NCI-H1105 treated with DMSO at 0.1 percent for 48 hours (cell line): ENCODE measurements around the gene TNPO3.
"Not testable (repeated sequence)": the region's sequence is repeated elsewhere in the genome, so short reads cannot be mapped to it uniquely, and the experiment has no call there.

Experiments
- DNase-seq: peaks from one replicate; lab custom pipeline; 2025; lab: John Stamatoyannopoulos, UW

TNPO3 gene

DNA sequence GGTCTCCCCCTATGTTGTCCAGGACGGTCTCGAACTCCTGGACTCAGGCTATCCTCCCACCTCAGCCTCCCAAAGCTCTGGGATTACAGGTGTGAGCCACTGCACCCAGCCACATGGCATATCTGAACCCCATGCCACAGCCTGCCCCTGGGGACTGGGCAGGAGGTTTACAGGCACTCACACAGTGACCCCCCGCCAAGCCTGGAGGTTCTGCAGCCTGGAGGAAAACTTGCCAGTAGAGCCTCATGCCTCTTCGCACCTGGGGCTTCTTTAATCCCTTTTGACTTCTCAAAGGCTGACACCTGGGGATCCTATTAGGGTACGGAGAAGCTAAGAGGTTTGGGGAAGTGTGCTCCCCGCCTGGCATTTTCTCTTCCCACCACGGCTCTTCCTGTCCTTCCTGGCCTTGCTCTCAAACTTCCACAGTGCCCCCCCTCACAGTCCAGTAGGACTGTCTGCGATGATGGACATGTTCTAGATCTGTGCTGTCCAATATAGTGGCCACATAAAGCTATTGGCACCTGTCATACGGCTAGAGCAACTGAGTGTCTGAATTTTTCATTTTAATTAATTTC lies 133.0 kb downstream of the TNPO3 start:
- no peak for DNase-seq

- DNase-seq, result no peak
Observed at GRCh38 chr7:128920913-128921582, 133.9 kb downstream of the TNPO3 start.

- DNase-seq, result no peak
Observed at GRCh38 chr7:128919881-128920799, 134.8 kb downstream of the TNPO3 start.

DNA sequence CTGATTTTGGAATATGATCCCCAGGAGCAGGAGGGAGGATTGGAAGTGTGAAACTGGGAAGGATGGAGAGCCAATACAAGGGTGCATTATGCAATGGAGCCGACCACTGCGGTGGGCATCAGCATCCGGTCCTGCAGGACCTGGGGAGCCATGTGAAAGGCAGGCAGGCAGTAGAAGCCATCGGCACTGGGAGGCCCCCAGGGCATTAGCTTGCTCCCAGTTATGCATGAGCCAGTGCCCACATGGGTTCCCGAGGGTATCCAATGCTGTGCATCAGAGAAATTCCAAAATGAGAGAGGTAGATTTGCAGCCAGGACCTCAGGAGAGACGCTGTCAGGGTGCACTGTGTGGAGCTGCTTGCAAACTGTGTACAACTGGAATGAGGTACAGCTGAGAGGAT lies 135.7 kb downstream of the TNPO3 start:
- DNase-seq, result no peak

DNA sequence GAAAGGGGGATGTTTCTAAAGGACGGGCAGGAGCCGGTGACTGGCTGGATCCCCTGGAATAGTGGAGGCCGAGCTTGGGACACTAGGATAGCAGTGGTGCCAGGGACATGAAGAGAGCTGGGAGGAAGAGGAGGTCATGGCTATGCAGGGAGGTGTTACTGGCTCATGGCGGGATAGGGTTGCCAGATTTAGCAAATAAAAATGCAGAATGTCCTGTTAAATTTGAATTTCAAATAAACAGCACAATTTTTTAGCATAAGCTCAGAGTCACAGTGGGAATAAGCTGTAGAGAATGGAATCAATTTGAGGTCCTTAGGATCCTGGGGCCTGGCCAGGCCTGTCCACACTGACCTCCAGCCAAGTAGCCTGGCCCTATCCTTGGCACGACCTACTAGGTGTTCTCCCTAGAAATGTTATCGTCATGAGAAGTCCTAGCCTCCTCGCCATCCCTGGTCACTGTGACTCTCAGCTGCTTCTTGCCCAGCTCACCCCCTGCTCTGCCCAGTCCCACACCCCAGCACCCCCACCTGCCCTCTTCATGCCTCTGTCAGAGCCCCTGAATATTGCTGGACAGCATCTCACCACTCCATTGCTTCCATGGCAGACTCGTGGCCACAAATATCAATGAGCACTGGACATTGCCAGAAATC lies 136.8 kb downstream of the TNPO3 start:
- no peak for DNase-seq

GRCh38 chr7:128917122-128917521 lies 137.8 kb downstream of the TNPO3 start:
- DNase-seq, result no peak

DNA sequence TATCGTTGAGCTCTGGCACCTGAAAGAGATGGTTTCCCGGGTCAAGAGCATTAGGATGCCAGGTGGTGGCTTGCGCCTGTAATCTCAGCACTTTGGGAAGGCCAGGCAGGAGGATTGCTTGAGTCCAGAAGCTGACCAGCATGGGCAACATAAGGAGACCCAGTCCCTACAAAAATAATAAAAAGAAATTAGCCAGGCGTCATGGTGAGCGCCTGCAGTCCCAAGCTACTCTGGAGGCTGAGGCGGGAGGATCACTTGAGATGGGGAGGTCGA lies 138.3 kb downstream of the TNPO3 start:
- no peak for DNase-seq

DNA sequence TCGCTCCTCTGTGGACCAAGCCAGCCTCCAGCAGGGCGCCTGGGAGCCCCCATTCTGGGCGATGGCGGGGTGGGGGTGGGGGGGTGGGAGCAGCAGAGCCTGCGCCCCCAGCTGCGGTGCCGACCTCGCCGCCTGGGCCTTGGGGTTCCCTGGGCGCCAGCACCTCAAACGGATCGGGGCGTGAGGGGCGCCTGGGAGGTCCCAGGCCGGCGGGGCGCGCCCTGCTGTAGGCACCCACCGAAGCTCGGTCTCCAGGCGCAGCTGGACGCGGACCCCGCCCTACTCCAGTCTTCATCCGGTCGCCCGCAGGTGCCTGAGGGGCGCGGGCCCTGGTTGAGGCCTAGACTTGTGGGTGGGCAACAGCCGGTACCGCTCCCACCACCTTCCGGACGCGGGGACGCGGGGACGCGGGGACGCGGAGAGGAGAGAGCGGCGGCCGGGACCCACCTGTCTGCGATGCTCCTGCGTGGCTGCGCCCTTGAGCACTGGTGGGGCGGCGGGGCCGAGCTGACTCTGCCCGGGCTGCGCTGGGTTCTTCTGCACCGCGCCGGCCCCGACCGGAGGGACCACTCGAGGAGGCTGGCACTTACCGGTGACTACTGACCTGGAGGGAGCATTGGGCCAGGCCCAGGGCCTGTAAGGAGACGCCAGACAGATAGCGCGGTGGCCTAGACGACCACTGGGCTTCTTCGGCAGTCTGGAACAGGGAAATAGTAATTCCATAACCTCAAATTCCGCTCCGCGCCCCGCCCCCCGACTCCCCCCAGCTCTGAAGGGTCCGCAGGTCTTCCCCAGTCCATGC lies 138.9 kb downstream of the TNPO3 start:
- DNase-seq, result no peak

DNA sequence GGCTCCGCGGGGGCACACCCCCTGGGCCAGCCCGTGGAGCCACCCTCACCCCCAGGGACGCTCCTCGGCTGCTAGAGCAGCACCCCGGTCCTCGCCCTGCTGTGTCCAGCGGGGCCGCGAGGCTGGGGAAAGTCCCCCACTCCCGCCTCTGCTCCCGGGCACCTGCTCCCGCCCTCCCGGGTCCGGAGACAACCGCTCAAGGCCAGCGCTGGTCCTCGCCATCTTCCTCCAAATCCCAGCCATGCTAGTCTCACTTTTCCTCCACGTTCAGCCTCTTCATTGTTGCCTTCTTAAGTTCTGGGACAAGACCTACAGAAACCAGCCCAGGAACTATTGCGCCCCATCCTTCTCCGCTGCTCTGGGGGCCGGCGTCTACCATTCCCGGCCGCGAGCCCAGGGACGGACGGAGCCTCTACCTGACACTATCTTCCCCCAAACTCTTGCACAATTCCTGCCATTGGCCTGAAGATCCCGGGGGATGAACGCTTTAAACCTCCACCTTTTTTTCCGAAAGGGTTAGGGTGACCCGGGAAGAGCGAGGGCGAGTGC lies 139.6 kb downstream of the TNPO3 start:
- DNase-seq, result no peak

DNA sequence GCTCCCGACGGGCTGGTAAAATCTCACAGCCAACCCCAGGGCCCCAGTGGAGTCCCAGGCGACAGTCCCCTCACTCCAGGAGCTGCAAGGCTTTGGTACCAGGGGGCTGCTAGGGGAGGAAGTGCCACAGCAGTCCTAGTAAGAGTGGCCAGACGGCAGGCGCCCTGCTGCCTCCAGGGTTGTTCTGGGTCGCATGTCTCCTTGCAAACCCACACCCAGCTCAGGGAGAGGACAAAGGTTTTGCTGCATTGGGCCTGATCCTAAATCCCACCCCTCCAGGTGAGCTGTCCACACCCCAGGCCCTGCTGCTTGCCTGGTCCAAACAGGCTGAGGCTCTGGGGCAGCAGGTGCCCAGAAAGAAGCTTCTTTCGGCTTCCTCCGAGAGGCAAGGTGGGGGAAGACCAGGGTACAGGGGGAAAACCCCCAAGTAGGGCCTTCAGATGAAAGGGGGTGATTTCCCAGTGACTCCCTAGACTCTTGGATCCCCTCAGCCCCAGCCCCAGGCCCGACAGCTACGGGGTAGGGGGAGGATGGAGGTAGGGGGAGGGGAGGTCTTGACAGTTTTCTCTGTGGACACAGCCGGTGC lies 140.3 kb downstream of the TNPO3 start:
- DNase-seq, result no peak

- no peak for DNase-seq
Observed at GRCh38 chr7:128913870-128914565, 140.9 kb downstream of the TNPO3 start.

- not testable (repeated sequence) for DNase-seq
Observed at GRCh38 chr7:128912709-128913495, 142.0 kb downstream of the TNPO3 start.

- DNase-seq, result no peak
Observed at GRCh38 chr7:128912281-128912680, 142.6 kb downstream of the TNPO3 start.

DNA sequence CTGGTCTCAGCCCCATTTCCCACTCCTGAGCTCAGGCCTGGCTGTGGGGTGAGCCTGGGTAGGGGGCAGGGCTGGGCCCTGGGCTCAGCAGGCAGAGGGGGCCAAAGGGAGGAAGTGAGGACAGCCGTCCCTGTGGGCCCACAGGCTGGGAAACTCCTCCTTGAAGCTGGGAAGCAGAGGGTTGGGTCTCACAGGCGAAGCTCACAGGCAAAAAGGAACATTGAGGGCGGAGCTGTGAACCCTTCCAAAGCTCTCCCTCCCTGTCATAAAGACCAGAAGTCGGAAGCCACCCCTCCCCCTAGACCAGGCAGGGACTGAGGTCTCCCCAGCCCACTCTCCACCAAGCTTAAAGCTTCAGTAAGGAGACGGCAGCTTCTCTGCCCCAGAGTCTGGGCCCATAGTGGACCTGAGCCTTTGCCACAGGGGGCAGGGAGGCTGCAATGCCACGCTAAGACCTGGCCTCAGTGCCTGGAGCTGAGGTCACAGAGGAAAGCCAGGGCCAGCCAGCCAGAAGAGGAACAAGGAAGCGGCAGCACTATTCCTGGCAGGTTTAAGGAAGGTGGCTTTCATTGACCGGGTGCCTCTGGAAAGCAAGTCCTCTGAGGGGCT lies 143.4 kb downstream of the TNPO3 start:
- no peak for DNase-seq

DNA sequence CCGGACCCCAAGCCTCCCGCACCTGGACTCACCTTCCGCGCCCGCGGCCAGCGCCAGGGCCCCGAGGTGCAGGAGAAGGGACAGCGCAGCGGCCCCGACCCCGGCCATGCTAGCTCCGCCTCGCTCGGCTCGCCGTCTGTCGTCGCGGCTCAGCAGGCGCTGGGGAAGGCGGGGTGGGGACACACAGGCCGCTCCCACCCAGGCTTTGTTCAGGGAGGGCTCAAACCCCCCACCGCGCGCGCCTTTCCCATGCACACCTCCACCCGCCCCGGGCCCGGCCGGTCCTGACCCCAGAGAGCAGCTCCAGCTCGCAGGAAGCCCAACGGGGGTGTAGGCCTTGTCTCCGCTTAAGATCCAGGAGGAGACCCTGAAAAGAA lies 144.4 kb downstream of the TNPO3 start, which contains the start of gene KCP:
TSS of gene KCP (minus strand) at position 141 of the 377 bp plus-strand sequence. CDS start at position 108, 33 bp downstream.
- DNase-seq, result no peak

GRCh38 chr7:128909625-128910568 lies 145.0 kb downstream of the TNPO3 start:
- DNase-seq, result no peak

GRCh38 chr7:128908750-128909624 lies 145.9 kb downstream of the TNPO3 start:
- no peak for DNase-seq
